Esophagus mucosa (tissue), 1 donor: ENCODE results near the gene HP. TPM values are rescaled to one million over a fixed set of nuclear protein-coding genes. Genes with fewer than 3 reads are reported as not detected.
"Not testable (repeated sequence)": the region's sequence is repeated elsewhere in the genome, so short reads cannot be mapped to it uniquely, and the experiment has no call there.

Source experiments
- ATAC-seq: fragments of 200-7000 bp; cut with Tn5 transposase; one replicate; pipeline ENCODE4 v1.9.1; 2020
- total RNA-seq: library from RNA; stranded (reverse); gene quantifications from one replicate; pipeline ENCODE4 v1.2.4, GENCODE V29; 2023
- donor health status: DM: yes; HTN: yes; CAD: no.

The HP gene
- total RNA-seq, 1 donor from 2014 or later: 6.2 TPM

DNA sequence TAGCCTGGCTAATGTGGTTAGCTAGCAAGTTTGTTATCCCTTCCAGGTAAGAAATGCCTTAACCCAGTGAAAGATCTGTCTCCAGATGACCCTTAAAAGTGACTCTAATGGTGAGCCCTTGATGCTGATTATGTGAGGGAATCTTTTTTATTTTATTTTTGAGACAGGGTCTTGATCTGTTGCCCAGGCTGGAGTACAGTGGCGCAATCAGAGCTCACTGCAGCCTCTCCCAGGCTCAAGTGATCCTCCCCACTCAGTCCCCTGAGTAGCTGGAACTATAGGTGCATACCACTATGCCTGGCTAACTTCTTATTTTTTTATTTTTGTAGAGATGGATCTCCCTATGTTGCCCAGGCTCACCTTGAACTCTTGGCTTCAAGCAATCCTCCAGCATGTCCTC, 10.8 kb upstream of the HP start:
- ATAC-seq: no peak

GRCh38 chr16:72044296-72044695, 10.0 kb upstream of the HP start:
- ATAC-seq: no peak

DNA sequence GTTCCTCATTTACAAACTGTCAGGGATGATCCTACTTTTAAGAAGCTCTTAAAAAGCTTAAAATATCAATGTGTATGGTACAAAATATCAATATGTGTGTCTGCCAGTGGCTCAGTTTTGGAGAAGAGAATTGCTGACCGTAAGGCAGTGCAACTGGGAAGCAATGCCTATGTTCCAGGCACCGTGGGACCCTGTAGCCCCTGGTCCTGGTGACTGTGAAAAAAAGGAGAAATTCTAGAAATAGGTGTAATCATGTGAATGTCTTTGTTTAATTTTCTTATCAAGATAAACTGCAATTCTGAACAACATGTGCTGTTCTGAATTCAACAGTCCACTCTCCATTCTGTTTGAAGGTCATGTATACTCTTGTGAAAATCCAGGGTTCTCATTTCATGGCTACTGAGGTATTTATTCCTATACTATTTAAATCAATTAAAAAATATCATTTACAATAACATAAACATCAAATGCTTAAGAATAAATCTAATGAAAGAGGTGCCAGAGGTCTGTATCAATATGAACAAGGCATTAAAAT, 9.4 kb upstream of the HP start:
- no peak for ATAC-seq

DNA sequence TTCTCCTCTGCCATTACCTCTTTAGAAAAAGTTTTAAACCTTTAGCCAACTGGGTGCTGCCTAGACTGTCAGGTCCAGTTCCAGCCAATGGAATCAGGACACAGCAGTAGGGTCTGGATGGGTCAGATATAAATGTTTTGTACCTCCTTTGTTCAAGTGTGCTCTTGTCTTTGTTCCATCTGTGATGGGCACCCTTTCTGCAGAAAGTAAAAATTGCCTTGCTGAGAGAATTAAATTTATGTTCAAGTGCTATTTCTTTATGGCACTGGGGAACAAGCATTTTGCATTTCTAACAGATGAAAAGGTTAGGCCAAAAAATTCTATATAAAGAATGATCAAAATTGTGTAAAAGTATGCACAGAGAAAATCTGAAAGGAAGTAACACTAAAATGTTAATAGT, 5.2 kb upstream of the HP start:
- no peak for ATAC-seq

GRCh38 chr16:72050769-72051464, 3.4 kb upstream of the HP start:
- ATAC-seq: peak; percentile 81

GRCh38 chr16:72051818-72052217, 2.5 kb upstream of the HP start:
- ATAC-seq: no peak

DNA sequence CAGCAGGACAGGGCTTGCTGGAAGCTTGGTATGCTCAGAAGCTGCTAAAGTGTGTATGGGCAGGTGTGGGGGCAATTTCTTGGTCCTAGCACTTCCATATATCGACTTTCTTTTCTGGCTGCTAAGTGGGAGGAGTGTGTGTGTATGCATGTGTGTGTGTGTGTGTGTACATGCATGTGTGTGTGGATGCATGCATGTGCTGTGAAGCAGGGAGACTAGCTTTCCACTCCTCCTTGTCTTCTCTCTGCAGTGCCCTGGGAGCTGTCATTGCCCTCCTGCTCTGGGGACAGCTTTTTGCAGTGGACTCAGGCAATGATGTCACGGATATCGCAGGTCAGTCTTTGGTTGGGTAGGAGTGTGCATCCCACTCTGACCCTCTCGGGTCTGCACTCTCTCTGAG, 1.6 kb downstream of the HP start:
- no peak for ATAC-seq

GRCh38 chr16:72057313-72057712, 3.0 kb downstream of the HP start:
- not testable (repeated sequence) for ATAC-seq

- ATAC-seq: not testable (repeated sequence)
These were observed 4.8 kb downstream of the HP start for GRCh38 chr16:72059060-72059459.

GRCh38 chr16:72060405-72060804, 6.1 kb downstream of the HP start:
- no peak for ATAC-seq

- ATAC-seq: no peak
These were observed 7.3 kb downstream of the HP start for GRCh38 chr16:72061564-72061963.

DNA sequence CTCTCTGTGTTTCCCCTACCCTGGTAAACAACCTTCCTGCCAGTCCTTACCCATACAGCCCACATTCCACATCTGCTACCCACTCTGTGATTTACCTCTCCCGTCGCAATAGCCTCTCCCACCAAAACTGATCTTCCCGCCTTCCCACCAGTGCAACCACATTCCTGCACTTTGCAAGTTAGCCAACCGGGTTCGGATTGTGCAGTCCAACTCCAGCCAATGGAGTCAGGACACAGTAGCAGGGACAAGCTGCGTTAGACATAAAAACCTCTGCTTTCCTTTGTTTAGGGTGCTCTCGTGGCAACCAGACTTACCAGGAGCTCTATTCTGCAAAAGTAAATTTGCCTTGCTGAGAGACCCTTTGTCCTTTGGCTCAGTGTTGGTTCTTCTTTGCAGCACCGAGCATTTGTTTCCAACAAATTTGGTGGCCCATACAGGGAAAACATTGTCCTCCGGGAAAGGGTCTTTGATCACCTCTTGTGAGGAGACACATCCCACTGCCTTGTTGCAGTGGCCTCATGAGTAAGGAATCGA, 10.1 kb downstream of the HP start:
- ATAC-seq: no peak

DNA sequence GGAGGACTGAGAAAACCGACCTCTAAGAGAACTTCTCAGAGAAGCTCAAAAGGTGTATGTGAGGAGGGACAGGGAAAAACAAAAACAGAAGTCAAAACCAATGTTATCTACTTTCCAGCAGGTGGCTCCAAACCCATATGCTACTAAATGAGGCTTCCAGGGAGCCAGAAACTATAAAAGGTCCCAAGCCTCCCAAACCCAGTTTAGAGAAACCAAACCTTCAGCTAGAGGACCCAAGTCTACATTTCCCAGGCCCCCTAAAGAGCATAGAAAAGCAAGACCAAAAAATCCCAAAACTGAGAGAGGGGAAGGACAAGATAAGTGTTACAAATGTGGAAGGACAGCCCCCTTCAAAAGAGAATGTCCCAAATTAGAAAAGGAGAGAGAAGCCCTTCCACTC, 12.4 kb downstream of the HP start:
- ATAC-seq: peak; percentile 47

GRCh38 chr16:72068930-72069329, 14.6 kb downstream of the HP start:
- ATAC-seq: peak; percentile 47

GRCh38 chr16:72072514-72073342, 18.4 kb downstream of the HP start:
- no peak for ATAC-seq

- ATAC-seq: no peak
These were observed 19.4 kb downstream of the HP start for GRCh38 chr16:72073560-72074230.

- ATAC-seq: not testable (repeated sequence)
These were observed 20.8 kb downstream of the HP start for GRCh38 chr16:72075067-72075466.

- not testable (repeated sequence) for ATAC-seq
These were observed 22.8 kb downstream of the HP start for GRCh38 chr16:72076991-72077706.

DNA sequence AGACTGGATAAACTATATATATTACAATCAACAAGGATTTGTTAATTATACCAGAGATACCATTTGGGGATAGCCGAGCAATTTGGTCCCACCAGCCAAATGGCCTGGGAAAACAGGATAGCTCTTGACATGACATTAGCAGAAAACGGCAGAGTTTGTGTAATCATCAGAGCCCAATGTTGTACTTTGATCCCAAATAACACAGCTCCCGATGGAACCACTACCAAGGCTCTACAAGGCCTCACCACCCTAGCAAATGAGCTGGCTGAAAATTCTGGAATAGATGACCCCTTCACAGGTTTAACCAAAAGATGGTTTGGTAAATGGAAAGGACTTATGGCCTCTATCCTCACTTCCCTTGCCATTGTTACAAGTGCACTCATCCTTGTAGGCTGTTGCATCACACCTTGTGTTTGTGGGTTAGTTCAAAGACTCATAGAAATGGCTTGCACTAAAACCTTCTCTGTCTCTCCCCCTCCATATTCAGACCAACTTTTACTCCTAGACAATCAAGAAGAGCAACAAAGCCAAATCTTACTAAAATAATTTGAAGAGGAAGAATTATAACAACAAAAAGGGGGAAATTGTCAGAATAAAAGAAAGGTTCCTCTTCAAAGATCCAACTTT, 29.6 kb downstream of the HP start:
- ATAC-seq: no peak

GRCh38 chr16:72084445-72084844, 30.1 kb downstream of the HP start:
- no peak for ATAC-seq

DNA sequence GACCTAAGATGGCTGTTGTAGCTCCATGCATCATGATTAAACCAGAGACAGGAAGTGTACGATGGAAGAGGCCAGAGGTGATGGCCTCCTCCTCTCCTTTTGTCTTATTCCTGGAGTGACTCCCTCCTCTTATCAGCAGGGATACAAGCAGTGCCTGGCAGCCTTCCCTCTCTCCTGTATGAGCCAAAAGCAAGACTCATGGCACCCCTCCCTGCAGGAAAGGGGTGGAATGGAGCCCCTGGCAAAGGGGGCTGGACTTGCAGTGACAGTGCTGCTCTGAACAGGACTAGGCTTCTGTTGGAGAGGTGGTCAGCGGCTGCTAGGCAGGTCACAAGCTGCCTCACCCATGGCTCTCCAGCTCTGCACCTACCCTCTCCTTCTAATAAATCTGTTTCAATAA, 30.7 kb downstream of the HP start:
- ATAC-seq: no peak

DNA sequence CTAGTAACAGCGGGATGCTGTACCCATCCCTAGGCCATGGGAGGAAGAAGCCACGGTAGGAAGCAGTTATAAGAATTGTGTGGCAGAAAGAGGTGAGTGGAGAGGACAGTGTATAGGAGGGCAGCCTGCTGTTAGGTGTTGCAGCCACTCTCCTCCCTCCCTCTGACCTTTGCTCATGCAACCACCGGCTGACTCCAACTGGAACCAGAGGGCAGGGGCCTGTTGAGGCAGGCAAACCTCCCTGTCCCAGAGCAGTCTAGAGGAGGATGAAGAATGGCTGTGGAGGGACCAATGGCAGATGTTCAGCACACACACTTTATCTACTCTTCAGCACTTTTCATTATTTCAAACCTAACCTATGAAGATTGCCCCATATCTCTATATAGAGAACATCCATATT, 36.9 kb downstream of the HP start:
- ATAC-seq: no peak
